BLaER1 (cell line): Measurements from ENCODE around the gene ANKRD63.

Experiments used
- H3K27ac ChIP-seq: shearing (Covaris generic); formaldehyde crosslinking; 2 replicates; pipeline ENCODE4 v1.8.1; 2022
- H3K27me3 ChIP-seq: shearing (Covaris generic); formaldehyde crosslinking; 2 replicates; pipeline ENCODE4 v1.8.1; 2022
- H3K36me3 ChIP-seq: shearing (Covaris generic); formaldehyde crosslinking; 2 replicates; pipeline ENCODE4 v1.8.1; 2022
- H3K4me1 ChIP-seq: shearing (Covaris generic); formaldehyde crosslinking; 2 replicates; pipeline ENCODE4 v1.8.1; 2022
- H3K4me2 ChIP-seq: shearing (Covaris generic); formaldehyde crosslinking; 2 replicates; pipeline ENCODE4 v1.8.1; 2022
- H3K4me3 ChIP-seq: shearing (Covaris generic); formaldehyde crosslinking; 2 replicates; pipeline ENCODE4 v1.8.1; 2022
- H3K9ac ChIP-seq: shearing (Covaris generic); formaldehyde crosslinking; 2 replicates; pipeline ENCODE4 v1.8.1; 2022
- H3K9me3 ChIP-seq: shearing (Covaris generic); formaldehyde crosslinking; 2 replicates; pipeline ENCODE4 v1.8.1; 2022
- H4K20me1 ChIP-seq: shearing (Covaris generic); formaldehyde crosslinking; 2 replicates; pipeline ENCODE4 v1.8.1; 2022
- Cebpa-rat ChIP-seq: shearing (Covaris generic); IDR thresholded peaks from 2 replicates; pipeline ENCODE4 v1.8.1; 2022

The ANKRD63 gene

DNA sequence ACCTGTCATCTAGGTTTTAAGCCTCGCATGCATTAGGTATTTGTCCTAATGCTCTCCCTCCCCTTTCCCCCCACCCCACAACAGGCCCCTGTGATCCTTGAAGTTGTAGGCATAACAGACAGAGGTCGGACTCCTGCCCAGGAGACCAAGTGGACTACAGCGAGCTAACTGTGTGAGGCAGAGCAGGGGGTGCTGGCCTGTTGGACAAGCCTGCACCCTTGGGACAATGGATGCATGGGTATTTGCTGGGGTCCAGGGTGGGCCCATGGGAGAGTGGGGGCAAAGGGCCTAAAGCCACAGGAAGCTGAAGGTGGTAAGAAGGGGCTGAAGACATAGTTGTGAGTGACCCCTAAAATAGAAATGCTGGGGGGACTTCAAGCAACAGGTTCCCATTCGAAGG is 22.4 kb upstream of the ANKRD63 start:
- Histone ChIP-seq H3K9ac (no peak overlapping the region), H3K4me1 (peaks cover 59% of the 10 kb centered on the region), H3K27me3 (no peaks in the 10 kb centered on the region), H3K27ac (no peak overlapping the region), H3K4me2 (peak overlapping the region; percentile 92), H4K20me1 (no peaks in the 10 kb centered on the region), H3K4me3 (no peak overlapping the region), H3K9me3 (peaks cover 11% of the 10 kb centered on the region), H3K36me3 (peaks cover 41% of the 10 kb centered on the region)
- TF ChIP-seq Cebpa-rat = no peak

DNA sequence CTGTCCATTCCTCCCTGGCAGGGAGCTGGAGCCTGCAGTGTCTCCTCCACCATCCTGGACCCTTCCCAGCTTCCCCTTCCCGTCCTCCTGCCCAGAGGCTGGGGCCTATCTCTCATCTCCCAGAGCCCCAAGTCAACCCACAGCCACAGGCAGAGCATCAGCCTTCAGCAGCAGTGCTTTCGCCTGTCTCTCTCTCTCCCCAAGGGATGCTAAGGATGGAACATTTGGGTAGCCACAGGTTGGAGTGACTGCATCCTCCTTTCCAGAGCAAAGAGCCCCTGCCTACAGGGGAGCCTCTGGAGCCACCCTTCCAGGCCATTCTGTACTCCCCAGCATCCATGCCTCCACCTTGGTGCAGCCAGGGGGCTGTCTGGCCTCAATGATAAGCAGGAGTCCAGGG is 20.7 kb upstream of the ANKRD63 start:
- H3K4me2 ChIP-seq = no peak overlapping the region
- H3K4me3 ChIP-seq = no peak overlapping the region
- TF ChIP-seq Cebpa-rat = no peak
- no peaks in the 10 kb centered on the region for H4K20me1 ChIP-seq
- H3K9ac ChIP-seq = no peak overlapping the region
- no peaks in the 10 kb centered on the region for H3K27me3 ChIP-seq
- H3K36me3 ChIP-seq = peaks cover 57% of the 10 kb centered on the region
- H3K4me1 ChIP-seq = peaks cover 42% of the 10 kb centered on the region
- no peak overlapping the region for H3K27ac ChIP-seq
- H3K9me3 ChIP-seq = peaks cover 23% of the 10 kb centered on the region

DNA sequence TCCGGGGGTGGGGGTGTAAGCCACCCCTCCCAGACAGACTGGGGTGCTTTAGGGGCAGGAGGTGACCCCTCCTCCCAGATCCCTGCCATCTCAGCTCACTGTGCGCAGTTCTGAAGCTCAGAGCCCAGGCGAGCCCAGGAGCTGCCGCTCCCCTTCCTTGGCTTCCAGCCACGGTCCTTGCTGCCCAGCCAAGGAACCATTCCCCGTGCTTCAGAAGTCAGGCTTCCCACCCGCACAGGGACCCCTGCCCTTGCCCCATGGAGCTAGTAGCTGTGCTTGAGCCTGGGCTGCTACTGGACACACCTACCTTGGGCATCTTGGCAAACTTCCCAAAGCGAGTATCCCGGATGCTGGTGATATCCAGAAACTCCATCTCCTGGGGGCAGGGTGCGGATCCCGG is 20.1 kb upstream of the ANKRD63 start:
- Histone ChIP-seq H3K9me3 (peaks cover 23% of the 10 kb centered on the region), H3K36me3 (peaks cover 63% of the 10 kb centered on the region), H3K4me1 (peaks cover 36% of the 10 kb centered on the region), H4K20me1 (no peaks in the 10 kb centered on the region), H3K27me3 (no peaks in the 10 kb centered on the region), H3K4me2 (no peak overlapping the region), H3K27ac (no peak overlapping the region), H3K4me3 (no peak overlapping the region), H3K9ac (no peak overlapping the region)
- no peak for TF ChIP-seq Cebpa-rat

DNA sequence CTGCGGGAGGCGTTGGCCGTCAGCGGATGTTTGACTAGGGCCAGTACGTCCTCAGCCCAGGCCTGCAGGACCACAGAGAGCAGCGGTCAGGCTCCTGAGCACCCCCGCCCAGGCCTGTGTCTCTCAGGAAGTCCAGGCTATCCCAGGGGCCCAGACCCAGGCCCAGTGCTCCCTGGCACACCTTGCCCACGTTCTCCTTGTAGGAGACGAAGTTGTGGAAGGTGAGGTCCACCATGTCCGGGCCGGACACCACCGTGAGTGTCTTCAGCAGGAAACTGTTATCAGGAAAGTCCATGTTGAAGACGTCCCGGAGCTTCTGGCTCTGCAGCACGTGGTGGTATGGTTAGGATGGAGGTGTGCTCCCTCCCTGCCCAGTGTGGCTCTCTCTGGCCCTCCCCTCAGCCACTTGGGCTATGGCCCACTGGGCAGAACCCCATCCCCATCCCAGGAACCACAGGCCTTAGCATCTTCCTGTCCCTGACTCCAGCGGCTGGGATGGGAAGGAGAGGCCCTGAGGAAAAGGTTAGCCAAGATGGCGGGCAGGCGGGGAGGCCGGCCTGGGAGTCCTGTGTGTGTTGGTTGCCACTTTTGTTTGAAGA is 19.5 kb upstream of the ANKRD63 start:
- Histone ChIP-seq H4K20me1 (no peaks in the 10 kb centered on the region), H3K4me1 (peaks cover 33% of the 10 kb centered on the region), H3K9me3 (peaks cover 23% of the 10 kb centered on the region), H3K27me3 (no peaks in the 10 kb centered on the region), H3K9ac (no peak overlapping the region), H3K27ac (0 out of 2 replicates have a peak overlapping the region, but pooled peaks have one; percentile 4), H3K4me3 (no peak overlapping the region), H3K36me3 (peaks cover 65% of the 10 kb centered on the region), H3K4me2 (no peak overlapping the region; the same call in 1 of the 2 replicates)
- TF ChIP-seq Cebpa-rat = no peak

DNA sequence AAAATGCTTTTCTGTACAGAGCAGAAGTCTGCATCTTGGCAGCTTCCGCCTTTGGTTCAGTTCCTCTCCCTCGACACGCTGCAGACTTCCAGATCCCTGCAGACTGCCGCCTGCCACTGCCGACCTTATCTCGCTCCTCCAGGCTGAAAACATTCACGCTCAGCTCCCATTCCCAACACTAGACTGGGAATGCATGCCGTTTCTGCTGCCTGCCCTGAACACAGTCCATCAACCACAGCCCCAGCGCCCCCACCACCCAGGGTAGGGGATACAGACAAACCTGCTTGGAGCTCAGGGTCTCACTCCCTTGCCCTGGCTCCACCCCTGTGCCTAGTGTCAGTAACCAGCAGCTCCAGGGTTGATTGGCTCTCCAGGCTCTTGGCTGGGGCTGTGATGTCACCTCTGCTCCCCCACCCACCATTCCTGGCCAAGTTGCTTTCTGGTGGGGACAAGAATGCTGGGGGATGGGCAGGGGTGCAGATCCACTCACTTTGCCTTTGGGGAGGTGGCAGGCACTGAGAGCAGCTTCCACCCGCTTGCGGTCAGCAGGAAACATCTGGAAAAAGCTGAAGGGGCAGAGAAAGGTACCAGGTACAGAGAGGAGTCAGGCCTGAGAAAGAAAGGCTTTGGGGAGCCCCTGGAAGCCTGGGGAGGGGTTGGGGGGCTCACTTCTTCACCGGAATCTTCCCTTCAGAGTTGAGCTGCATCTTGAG is 18.8 kb upstream of the ANKRD63 start:
- no peaks in the 10 kb centered on the region for H4K20me1 ChIP-seq
- H3K9me3 ChIP-seq = peaks cover 23% of the 10 kb centered on the region
- H3K9ac ChIP-seq = no peak overlapping the region
- H3K4me1 ChIP-seq = peaks cover 25% of the 10 kb centered on the region
- H3K27ac ChIP-seq = 0 out of 2 replicates have a peak overlapping the region, but pooled peaks have one; percentile 4
- H3K4me2 ChIP-seq = peak overlapping the region; percentile 42
- TF ChIP-seq Cebpa-rat = no peak
- H3K36me3 ChIP-seq = peaks cover 65% of the 10 kb centered on the region
- no peak overlapping the region for H3K4me3 ChIP-seq
- H3K27me3 ChIP-seq = no peaks in the 10 kb centered on the region

DNA sequence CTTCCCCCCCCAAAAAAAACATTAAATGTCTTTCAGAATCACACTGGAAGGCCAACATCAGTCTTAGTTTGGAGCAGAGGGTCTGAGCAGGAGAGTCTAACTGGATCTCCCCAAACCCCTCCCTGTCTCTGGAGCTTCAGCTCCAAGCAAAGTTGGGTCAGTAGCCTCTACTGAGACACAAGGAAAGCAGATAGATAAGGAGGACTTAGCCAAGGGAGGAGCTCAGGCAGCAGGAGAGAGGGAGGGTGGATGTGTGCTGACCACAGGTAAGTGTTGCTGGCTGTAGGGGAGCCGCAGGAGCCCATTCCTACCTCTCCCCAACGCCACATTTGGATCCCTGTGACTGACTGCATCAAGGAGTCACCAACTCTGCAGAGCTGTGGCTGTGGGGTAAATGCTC is 17.9 kb upstream of the ANKRD63 start:
- no peak overlapping the region for H3K4me3 ChIP-seq
- H3K4me2 ChIP-seq = 0 out of 2 replicates have a peak overlapping the region, but pooled peaks have one; percentile 42
- TF ChIP-seq Cebpa-rat = no peak
- peaks cover 67% of the 10 kb centered on the region for H3K36me3 ChIP-seq
- no peak overlapping the region for H3K9ac ChIP-seq
- no peaks in the 10 kb centered on the region for H3K27me3 ChIP-seq
- H3K4me1 ChIP-seq = peaks cover 23% of the 10 kb centered on the region
- no peak overlapping the region for H3K27ac ChIP-seq
- H3K9me3 ChIP-seq = peaks cover 23% of the 10 kb centered on the region
- no peaks in the 10 kb centered on the region for H4K20me1 ChIP-seq

DNA sequence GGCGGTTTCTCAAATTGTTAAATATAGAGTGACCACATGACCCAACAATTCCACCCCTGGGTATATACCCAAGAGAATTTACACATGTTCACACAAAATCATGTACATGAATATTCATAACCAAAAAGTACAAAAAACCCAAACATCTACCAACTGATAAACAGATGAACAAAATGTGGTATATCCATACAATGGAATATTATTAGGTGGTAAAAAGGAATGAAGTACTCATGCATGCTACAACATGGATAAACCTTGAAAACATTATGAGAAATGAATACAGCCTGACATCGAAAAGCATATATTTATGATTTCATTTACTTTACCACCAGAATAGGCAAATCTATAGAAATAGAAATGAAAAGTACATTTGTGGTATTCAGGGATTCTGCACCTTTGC is 17.5 kb upstream of the ANKRD63 start:
- Histone ChIP-seq H3K4me3 (no peak overlapping the region), H4K20me1 (no peaks in the 10 kb centered on the region), H3K36me3 (peaks cover 71% of the 10 kb centered on the region), H3K4me2 (no peak overlapping the region), H3K27me3 (no peaks in the 10 kb centered on the region), H3K27ac (no peak overlapping the region), H3K4me1 (peaks cover 26% of the 10 kb centered on the region), H3K9me3 (peaks cover 23% of the 10 kb centered on the region), H3K9ac (no peak overlapping the region)
- no peak for TF ChIP-seq Cebpa-rat

DNA sequence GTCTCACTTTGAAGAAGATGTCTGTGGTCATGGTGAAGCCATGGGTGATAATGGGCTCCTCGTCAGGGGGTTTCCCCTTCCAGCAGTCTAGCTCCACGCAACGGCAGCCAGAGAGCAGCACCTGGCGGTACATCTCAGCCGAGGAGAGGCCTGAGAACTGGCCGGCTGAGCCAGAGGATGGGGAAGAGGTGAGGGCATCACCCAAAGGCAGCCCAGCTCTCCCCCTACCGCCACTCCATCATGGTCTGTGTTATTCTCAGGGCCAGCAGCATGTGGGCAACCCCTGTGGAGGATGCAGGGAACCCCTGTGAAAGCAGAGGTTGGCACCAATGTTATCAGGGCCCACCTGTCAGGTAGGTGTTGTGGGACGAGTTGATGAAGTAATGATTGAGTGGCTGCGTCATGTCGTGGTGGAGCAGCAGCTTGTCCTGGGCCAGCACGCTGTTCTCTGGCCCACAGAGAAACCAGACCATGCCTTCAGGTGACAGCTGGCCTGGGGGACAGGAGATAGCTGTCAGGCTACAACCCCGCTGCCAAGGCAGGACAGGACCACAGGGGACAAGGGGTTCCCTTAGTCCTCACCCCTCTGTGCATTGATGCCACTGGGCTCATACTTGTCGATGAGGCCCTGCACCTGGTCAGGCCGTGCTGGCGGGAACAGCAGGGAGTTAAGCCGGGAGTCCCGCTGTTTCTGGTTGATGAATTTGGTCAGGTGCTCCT is 15.5 kb upstream of the ANKRD63 start:
- Histone ChIP-seq H3K4me1 (peaks cover 41% of the 10 kb centered on the region), H3K27ac (no peak overlapping the region), H3K27me3 (no peaks in the 10 kb centered on the region), H3K36me3 (peaks cover 65% of the 10 kb centered on the region), H4K20me1 (no peaks in the 10 kb centered on the region), H3K4me2 (no peak overlapping the region), H3K9me3 (peaks cover 23% of the 10 kb centered on the region), H3K4me3 (no peak overlapping the region), H3K9ac (no peak overlapping the region)
- TF ChIP-seq Cebpa-rat = no peak

DNA sequence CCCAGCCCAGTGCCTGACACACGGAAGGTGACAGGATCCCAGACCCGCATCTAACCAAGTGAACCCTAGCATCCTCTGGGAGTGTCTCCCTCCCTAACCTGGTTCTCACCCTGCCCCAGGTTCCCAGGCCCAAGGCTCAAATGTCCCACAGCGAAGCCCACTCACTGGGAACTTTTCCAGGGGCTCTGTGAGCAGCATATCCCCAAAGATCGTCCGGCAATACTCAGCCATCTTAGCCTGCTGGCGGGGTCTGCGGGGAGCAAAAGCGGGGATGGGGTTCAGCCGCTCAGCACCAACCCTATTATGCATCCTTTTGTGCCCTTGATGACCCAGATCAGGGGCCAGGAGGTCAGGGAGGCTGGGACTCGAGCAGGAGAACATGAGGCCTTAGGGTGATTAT is 14.5 kb upstream of the ANKRD63 start:
- Histone ChIP-seq H3K4me3 (no peak overlapping the region), H3K4me2 (no peak overlapping the region), H3K27me3 (no peaks in the 10 kb centered on the region), H4K20me1 (no peaks in the 10 kb centered on the region), H3K36me3 (peaks cover 56% of the 10 kb centered on the region), H3K9ac (no peak overlapping the region), H3K4me1 (peaks cover 45% of the 10 kb centered on the region), H3K27ac (no peak overlapping the region), H3K9me3 (peaks cover 23% of the 10 kb centered on the region)
- no peak for TF ChIP-seq Cebpa-rat
